BLaER1 treated with 17β-estradiol and CSF1 and Interleukin-3, amounts not matched to agents 10 nM and 100 nM (cell line): ENCODE measurements around the gene TARS3.

Experiments
- H3K27ac ChIP-seq, 11 experiments: shearing (Covaris generic); formaldehyde crosslinking; 2 replicates each; pipeline ENCODE4 v1.8.1; 2022
- H3K27me3 ChIP-seq, 11 experiments: shearing (Covaris generic); formaldehyde crosslinking; 2 replicates each; pipeline ENCODE4 v1.8.1; 2022
- H3K36me3 ChIP-seq, 11 experiments: shearing (Covaris generic); formaldehyde crosslinking; 2 replicates each; pipeline ENCODE4 v1.8.1; 2022
- H3K4me1 ChIP-seq, 10 experiments: shearing (Covaris generic); formaldehyde crosslinking; 2 replicates each; pipeline ENCODE4 v1.8.1; 2022
- H3K4me2 ChIP-seq, 11 experiments: shearing (Covaris generic); formaldehyde crosslinking; 2 replicates each; pipeline ENCODE4 v1.8.1; 2022
- H3K4me3 ChIP-seq, 10 experiments: shearing (Covaris generic); formaldehyde crosslinking; 2 replicates each; pipeline ENCODE4 v1.8.1; 2022
- H3K9ac ChIP-seq, 11 experiments: shearing (Covaris generic); formaldehyde crosslinking; 2 replicates each; pipeline ENCODE4 v1.8.1; 2022
- H3K9me3 ChIP-seq, 11 experiments: shearing (Covaris generic); formaldehyde crosslinking; replicated peaks in 1 of 11; 2 replicates each; pipeline ENCODE4 v1.8.1; 2022
- H4K20me1 ChIP-seq, 11 experiments: shearing (Covaris generic); formaldehyde crosslinking; 2 replicates each; pipeline ENCODE4 v1.8.1; 2022
- Cebpa-rat ChIP-seq, 11 experiments: shearing (Covaris generic); IDR thresholded peaks; 2 replicates each; pipeline ENCODE4 v1.8.1; 2022

The TARS3 gene

GRCh38 chr15:101689901-101690300 is 34.4 kb downstream of the TARS3 start:
- H3K4me2 ChIP-seq = no peak overlapping the region
- H3K27ac ChIP-seq = no peak overlapping the region
- H3K4me3 ChIP-seq = no peak overlapping the region
- H3K9me3 ChIP-seq = peaks cover 0 to 19% (median 7%) of the 10 kb centered on the region in 11 experiments; a peak in 9 of 22 replicates
- peaks cover 10 to 48% (median 34%) of the 10 kb centered on the region in 11 experiments; a peak in 19 of 22 replicates for H3K36me3 ChIP-seq
- H3K27me3 ChIP-seq = no peaks in the 10 kb centered on the region
- no peak overlapping the region for H3K9ac ChIP-seq
- no peaks in the 10 kb centered on the region for H4K20me1 ChIP-seq
- TF ChIP-seq Cebpa-rat (IDR thresholded peaks at IDR 0.05) = no peak
- peaks cover 7 to 12% (median 11%) of the 10 kb centered on the region in 10 experiments; a peak in 16 of 20 replicates for H3K4me1 ChIP-seq

GRCh38 chr15:101686718-101687117 is 37.6 kb downstream of the TARS3 start:
- H3K4me3 ChIP-seq = no peak overlapping the region
- H3K4me1 ChIP-seq = no peaks in the 10 kb centered on the region
- H3K27me3 ChIP-seq = no peaks in the 10 kb centered on the region
- H3K36me3 ChIP-seq = peaks cover 5 to 38% (median 22%) of the 10 kb centered on the region in 11 experiments; a peak in 15 of 22 replicates
- H3K9me3 ChIP-seq = no peaks in the 10 kb centered on the region
- H3K9ac ChIP-seq = no peak overlapping the region
- H4K20me1 ChIP-seq = no peaks in the 10 kb centered on the region
- H3K4me2 ChIP-seq = no peak overlapping the region
- no peak for TF ChIP-seq Cebpa-rat (IDR thresholded peaks at IDR 0.05)
- no peak overlapping the region for H3K27ac ChIP-seq

- H3K27me3 ChIP-seq = no peaks in the 10 kb centered on the region
- H3K9me3 ChIP-seq = no peaks in the 10 kb centered on the region
- H3K4me2 ChIP-seq = no peak overlapping the region
- no peaks in the 10 kb centered on the region for H3K4me1 ChIP-seq
- H3K4me3 ChIP-seq = no peak overlapping the region
- no peak overlapping the region for H3K9ac ChIP-seq
- TF ChIP-seq Cebpa-rat (IDR thresholded peaks at IDR 0.05) = no peak
- H3K27ac ChIP-seq = no peak overlapping the region
- H3K36me3 ChIP-seq = peaks cover 4 to 49% (median 26%) of the 10 kb centered on the region in 11 experiments; a peak in 15 of 22 replicates
- no peaks in the 10 kb centered on the region for H4K20me1 ChIP-seq
Observed at GRCh38 chr15:101684877-101685276, 39.4 kb downstream of the TARS3 start.

- Histone ChIP-seq H3K4me3 (no peak overlapping the region), H4K20me1 (no peaks in the 10 kb centered on the region), H3K4me2 (no peak overlapping the region), H3K36me3 (peaks cover 4 to 52% (median 25%) of the 10 kb centered on the region in 11 experiments; a peak in 15 of 22 replicates), H3K4me1 (no peaks in the 10 kb centered on the region), H3K9me3 (no peaks in the 10 kb centered on the region), H3K9ac (no peak overlapping the region), H3K27ac (no peak overlapping the region), H3K27me3 (no peaks in the 10 kb centered on the region)
- TF ChIP-seq Cebpa-rat (IDR thresholded peaks at IDR 0.05) = no peak
Observed at GRCh38 chr15:101684384-101684783, 39.9 kb downstream of the TARS3 start.

GRCh38 chr15:101679806-101680205 is 44.5 kb downstream of the TARS3 start:
- H3K36me3 ChIP-seq = peaks cover 0 to 46% (median 24%) of the 10 kb centered on the region in 11 experiments; a peak in 15 of 22 replicates
- no peak for TF ChIP-seq Cebpa-rat (IDR thresholded peaks at IDR 0.05)
- no peaks in the 10 kb centered on the region for H3K27me3 ChIP-seq
- H3K4me2 ChIP-seq = no peak overlapping the region
- no peaks in the 10 kb centered on the region for H3K9me3 ChIP-seq
- no peaks in the 10 kb centered on the region for H4K20me1 ChIP-seq
- no peak overlapping the region for H3K9ac ChIP-seq
- H3K27ac ChIP-seq = no peak overlapping the region
- H3K4me1 ChIP-seq = no peaks in the 10 kb centered on the region
- H3K4me3 ChIP-seq = no peak overlapping the region

GRCh38 chr15:101676921-101677329 is 47.3 kb downstream of the TARS3 start:
- Histone ChIP-seq H3K9me3 (no peaks in the 10 kb centered on the region), H3K36me3 (peaks cover 16 to 53% (median 36%) of the 10 kb centered on the region in 11 experiments), H3K27me3 (no peaks in the 10 kb centered on the region), H3K9ac (no peak overlapping the region), H4K20me1 (no peaks in the 10 kb centered on the region), H3K4me1 (peaks cover 0 to 12% (median 9%) of the 10 kb centered on the region in 10 experiments; a peak in 14 of 20 replicates), H3K27ac (no peak overlapping the region), H3K4me2 (no peak overlapping the region), H3K4me3 (no peak overlapping the region)
- TF ChIP-seq Cebpa-rat (IDR thresholded peaks at IDR 0.05) = no peak

- Histone ChIP-seq H4K20me1 (no peaks in the 10 kb centered on the region), H3K27ac (no peak overlapping the region), H3K27me3 (no peaks in the 10 kb centered on the region), H3K9ac (no peak overlapping the region), H3K4me2 (no peak overlapping the region), H3K9me3 (no peaks in the 10 kb centered on the region), H3K4me3 (no peak overlapping the region), H3K36me3 (peaks cover 24 to 56% (median 39%) of the 10 kb centered on the region in 11 experiments), H3K4me1 (peaks cover 0 to 12% (median 9%) of the 10 kb centered on the region in 10 experiments; a peak in 14 of 20 replicates)
- no peak for TF ChIP-seq Cebpa-rat (IDR thresholded peaks at IDR 0.05)
Observed at GRCh38 chr15:101675796-101676582, 48.3 kb downstream of the TARS3 start.

GRCh38 chr15:101675015-101675414 is 49.3 kb downstream of the TARS3 start:
- H3K9me3 ChIP-seq = no peaks in the 10 kb centered on the region
- no peak overlapping the region for H3K9ac ChIP-seq
- no peak for TF ChIP-seq Cebpa-rat (IDR thresholded peaks at IDR 0.05)
- H3K27ac ChIP-seq = no peak overlapping the region
- no peak overlapping the region for H3K4me3 ChIP-seq
- H3K4me1 ChIP-seq = peaks cover 0 to 12% (median 9%) of the 10 kb centered on the region in 10 experiments; a peak in 14 of 20 replicates
- H3K4me2 ChIP-seq = no peak overlapping the region
- H3K27me3 ChIP-seq = no peaks in the 10 kb centered on the region
- peaks cover 30 to 59% (median 43%) of the 10 kb centered on the region in 11 experiments for H3K36me3 ChIP-seq
- H4K20me1 ChIP-seq = no peaks in the 10 kb centered on the region

- no peak overlapping the region for H3K27ac ChIP-seq
- TF ChIP-seq Cebpa-rat (IDR thresholded peaks at IDR 0.05) = no peak
- no peaks in the 10 kb centered on the region for H3K27me3 ChIP-seq
- peaks cover under 1 to 13% (median 9%) of the 10 kb centered on the region in 11 experiments; a peak in 20 of 22 replicates for H3K9me3 ChIP-seq
- H3K4me3 ChIP-seq = no peak overlapping the region
- H3K4me2 ChIP-seq = no peak overlapping the region
- H3K9ac ChIP-seq = no peak overlapping the region
- H3K36me3 ChIP-seq = peaks cover 42 to 73% (median 56%) of the 10 kb centered on the region in 11 experiments
- H3K4me1 ChIP-seq = peaks cover 0 to 13% (median 11%) of the 10 kb centered on the region in 10 experiments; a peak in 18 of 20 replicates
- no peaks in the 10 kb centered on the region for H4K20me1 ChIP-seq
Observed at GRCh38 chr15:101672298-101672697, 52.0 kb downstream of the TARS3 start.
